HG03196 (cell line): ENCODE data around the gene CMYA5.
"Not testable (repeated sequence)": the region's sequence is repeated elsewhere in the genome, so short reads cannot be mapped to it uniquely, and the experiment has no call there.

Experiments used
- ATAC-seq: cut with Tn5 transposase; IDR thresholded peaks from one replicate; pipeline ENCODE4 v1.9.1; 2021; ENCODE audit not compliant: unreplicated experiment

Gene CMYA5

GRCh38 chr5:79702606-79703380 lies 13.2 kb downstream of the CMYA5 start:
- ATAC-seq, result no peak

GRCh38 chr5:79703381-79703645 lies 13.7 kb downstream of the CMYA5 start:
- no peak for ATAC-seq

GRCh38 chr5:79704553-79704952 lies 14.9 kb downstream of the CMYA5 start:
- ATAC-seq, result no peak

GRCh38 chr5:79705632-79706031 lies 16.0 kb downstream of the CMYA5 start:
- no peak for ATAC-seq

- not testable (repeated sequence) for ATAC-seq
Measured at GRCh38 chr5:79706317-79706716, 16.7 kb downstream of the CMYA5 start.

GRCh38 chr5:79707535-79707934 lies 17.9 kb downstream of the CMYA5 start:
- no peak for ATAC-seq

GRCh38 chr5:79712741-79713140 lies 23.1 kb downstream of the CMYA5 start:
- ATAC-seq, result no peak

- ATAC-seq, result no peak
Measured at GRCh38 chr5:79713727-79714126, 24.1 kb downstream of the CMYA5 start.

- ATAC-seq, result no peak
Measured at GRCh38 chr5:79716839-79717238, 27.2 kb downstream of the CMYA5 start.

GRCh38 chr5:79720096-79720495 lies 30.5 kb downstream of the CMYA5 start:
- ATAC-seq, result no peak

GRCh38 chr5:79727451-79728355 lies 38.1 kb downstream of the CMYA5 start:
- ATAC-seq, result no peak

GRCh38 chr5:79728396-79728795 lies 38.8 kb downstream of the CMYA5 start:
- no peak for ATAC-seq

- no peak for ATAC-seq
Measured at GRCh38 chr5:79729679-79730078, 40.0 kb downstream of the CMYA5 start.

- ATAC-seq, result no peak
Measured at GRCh38 chr5:79730564-79730963, 40.9 kb downstream of the CMYA5 start.

GRCh38 chr5:79731775-79732174 lies 42.1 kb downstream of the CMYA5 start:
- ATAC-seq, result no peak

GRCh38 chr5:79736528-79737514 lies 47.2 kb downstream of the CMYA5 start:
- ATAC-seq, result no peak

- ATAC-seq, result no peak
Measured at GRCh38 chr5:79738349-79738748, 48.7 kb downstream of the CMYA5 start.

- no peak for ATAC-seq
Measured at GRCh38 chr5:79742549-79743136, 53.0 kb downstream of the CMYA5 start.

GRCh38 chr5:79743846-79744605 lies 54.4 kb downstream of the CMYA5 start:
- no peak for ATAC-seq

- ATAC-seq, result no peak
Measured at GRCh38 chr5:79745255-79745654, 55.6 kb downstream of the CMYA5 start.
